IgD-negative memory B cell (primary cell): Measurements from ENCODE around the gene FBXO31. TPM values are rescaled to one million over a fixed set of nuclear protein-coding genes. Genes with fewer than 3 reads are reported as not detected.

Source experiments
- H3K27ac Mint-ChIP-seq, 3 donors: one replicate each; pipeline ENCODE4 v1.8.0; 2020 to 2022; ENCODE audit warnings: mild to moderate bottlenecking in 3 of 3, mixed read lengths in 3 of 3, moderate library complexity in 1 of 3
- H3K27me3 Mint-ChIP-seq: one replicate; pipeline ENCODE4 v1.8.0; 2021; ENCODE audit warnings: mixed read lengths
- H3K36me3 Mint-ChIP-seq: one replicate; pipeline ENCODE4 v1.8.0; 2020; ENCODE audit warnings: mild to moderate bottlenecking, mixed read lengths
- H3K4me1 Mint-ChIP-seq, 3 donors: one replicate each; pipeline ENCODE4 v1.8.0; 2020 to 2022; ENCODE audit warnings: mixed read lengths in 3 of 3, mild to moderate bottlenecking in 1 of 3
- H3K4me3 Mint-ChIP-seq, 4 donors: one replicate each; pipeline ENCODE4 v1.8.0; 2020 to 2022; ENCODE audit warnings: mild to moderate bottlenecking in 4 of 4, mixed read lengths in 4 of 4, moderate library complexity in 3 of 4
- H3K9me3 Mint-ChIP-seq, 3 donors: one replicate each; pipeline ENCODE4 v1.8.0; 2020 to 2021; ENCODE audit warnings: mixed read lengths in 3 of 3, mild to moderate bottlenecking in 1 of 3
- polyA plus RNA-seq: library from polyadenylated mRNA; unstranded; fragments of 300-500 nt; fragmentation: Illumina TruSeq; gene quantifications from one replicate; pipeline ENCODE4 v1.2.3, GENCODE V29; 2021

FBXO31 gene
- polyA plus RNA-seq, 1 donor from 2014 or later = 22.1 TPM

DNA sequence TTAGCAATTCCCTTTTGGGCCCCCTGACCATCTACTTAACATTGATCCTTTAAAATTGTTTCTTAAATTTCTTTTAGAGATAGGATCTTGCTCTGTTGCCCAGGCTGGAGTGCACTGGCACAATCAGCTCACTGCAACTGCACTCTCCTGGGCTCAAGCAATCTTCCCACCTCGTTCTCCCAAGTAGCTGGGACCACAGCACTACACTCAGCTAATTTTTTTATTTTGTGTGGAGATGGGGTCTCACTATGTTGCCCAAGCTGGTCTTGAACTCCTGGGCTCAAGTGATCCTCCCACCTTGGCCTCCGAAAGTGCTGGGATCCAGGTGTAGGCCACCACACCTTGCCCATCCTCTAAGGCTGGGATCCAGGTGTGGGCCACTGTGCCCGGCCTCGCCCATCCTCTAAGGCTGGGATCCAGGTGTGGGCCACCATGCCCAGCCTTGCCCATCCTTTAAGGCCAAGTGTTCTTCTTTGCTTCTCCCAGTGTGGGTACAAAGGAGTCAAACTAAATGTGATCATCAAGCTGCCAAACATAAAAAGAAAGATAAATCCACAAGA is 79.5 kb downstream of the FBXO31 start:
- Mint-ChIP-seq H3K27ac (no peak overlapping the region), H3K4me3 (no peak overlapping the region), H3K36me3 (peaks cover 8% of the 10 kb centered on the region), H3K9me3 (peaks cover 0 to 5% (median 0%) of the 10 kb centered on the region in 3 donors), H3K27me3 (no peaks in the 10 kb centered on the region), H3K4me1 (no peaks in the 10 kb centered on the region)

DNA sequence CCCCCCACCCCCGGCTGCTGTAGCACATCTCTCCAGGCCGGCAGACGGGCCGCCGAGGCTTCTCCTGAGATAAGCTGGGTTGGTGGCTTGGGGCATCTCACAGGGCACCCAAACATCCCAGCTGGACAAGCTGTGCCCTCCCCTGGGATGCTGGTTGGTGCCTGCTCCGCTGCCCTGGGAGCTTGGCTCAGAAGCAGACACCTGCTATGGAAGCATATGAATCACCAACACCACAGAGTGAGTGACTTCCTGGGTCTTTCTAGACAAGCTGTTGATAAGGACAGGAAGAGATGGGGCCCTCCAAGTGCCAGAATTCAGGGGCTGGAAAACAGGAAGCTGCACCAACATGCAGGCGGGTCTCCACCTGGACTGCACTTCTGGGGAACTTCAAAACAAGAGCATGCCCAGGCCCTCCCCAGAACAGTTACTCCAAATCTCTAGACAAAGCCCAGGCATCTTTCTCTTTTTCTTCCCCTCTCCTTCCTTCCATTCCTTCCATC is 80.1 kb downstream of the FBXO31 start:
- Mint-ChIP-seq H3K4me3 (no peak overlapping the region), H3K27me3 (no peaks in the 10 kb centered on the region), H3K4me1 (no peaks in the 10 kb centered on the region)

DNA sequence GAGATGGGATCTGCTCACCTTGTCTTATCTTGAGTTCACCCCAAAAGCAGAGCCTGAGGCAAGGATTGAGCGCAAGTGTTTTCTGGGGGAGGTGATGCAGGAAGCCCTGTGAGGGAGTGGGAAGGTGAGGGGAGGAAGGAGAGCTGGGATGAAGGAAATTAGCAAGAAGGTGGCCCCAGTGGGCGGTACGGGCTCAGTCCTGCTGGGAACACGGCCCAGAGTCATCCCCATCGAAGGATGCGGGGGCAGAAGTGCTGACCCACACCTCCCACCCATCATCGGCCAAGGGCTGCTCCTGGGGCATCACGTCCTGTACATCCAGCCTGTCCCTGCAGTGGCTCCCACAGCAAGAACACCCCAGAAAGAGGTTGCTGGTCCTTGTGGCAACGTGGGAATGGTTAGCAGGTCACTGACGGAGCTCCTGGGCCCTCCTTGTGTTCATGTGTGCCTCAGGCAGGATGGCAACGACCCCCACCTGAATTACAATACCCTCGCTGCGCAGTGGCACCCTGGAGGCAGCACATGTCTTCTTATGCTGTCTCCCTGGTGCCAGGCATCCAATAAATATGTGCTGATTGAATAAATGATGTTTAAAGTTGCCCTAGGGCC is 84.6 kb downstream of the FBXO31 start:
- Mint-ChIP-seq H3K4me1 (peaks cover 0 to 3% (median 3%) of the 10 kb centered on the region in 3 donors), H3K36me3 (peaks cover 8% of the 10 kb centered on the region), H3K4me3 (no peak overlapping the region), H3K27me3 (no peaks in the 10 kb centered on the region), H3K27ac (no peak overlapping the region), H3K9me3 (no peaks in the 10 kb centered on the region)

More for the DNA sequence above, 80.1 kb downstream of the FBXO31 start:
- H3K9me3 Mint-ChIP-seq = peaks cover 0 to under 1% (median 0%) of the 10 kb centered on the region in 3 donors
- H3K27ac Mint-ChIP-seq = no peak overlapping the region
- H3K36me3 Mint-ChIP-seq = peaks cover 8% of the 10 kb centered on the region

DNA sequence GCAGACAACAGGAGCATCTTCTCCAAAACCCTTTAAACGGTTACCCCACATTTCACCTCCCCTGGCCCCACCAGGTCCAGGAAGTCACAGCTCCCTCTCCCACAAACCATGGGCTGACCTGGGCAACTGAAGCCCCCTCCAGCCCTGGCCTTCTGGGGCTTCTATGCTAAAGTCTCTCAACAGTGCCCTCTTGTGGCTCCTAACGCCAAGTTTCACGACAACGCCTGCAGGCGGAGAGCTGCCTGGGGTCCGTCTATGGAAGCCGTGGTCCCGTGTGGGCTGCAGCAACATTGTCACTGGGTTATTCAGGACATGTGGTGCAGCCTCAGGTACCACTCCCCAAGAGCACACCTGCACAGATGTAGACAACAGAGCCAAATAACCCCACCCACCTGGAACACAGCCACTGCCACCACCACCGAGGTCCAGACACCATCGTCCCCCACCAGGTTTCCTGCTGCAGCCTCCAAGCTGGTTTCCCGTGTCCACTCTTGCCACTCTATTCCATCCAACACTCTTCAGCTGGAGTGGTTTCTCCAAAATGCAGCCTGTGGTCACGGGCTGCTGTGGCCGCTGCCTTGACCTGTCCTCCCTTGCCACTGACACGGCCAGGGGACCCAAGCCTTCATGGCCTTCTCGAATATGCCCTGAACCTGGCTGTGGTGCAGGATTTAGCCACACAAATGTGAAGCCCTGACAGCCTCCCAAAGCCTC is 85.5 kb downstream of the FBXO31 start:
- Mint-ChIP-seq H3K27ac (no peak overlapping the region), H3K9me3 (no peaks in the 10 kb centered on the region), H3K4me3 (no peak overlapping the region), H3K36me3 (peaks cover 6% of the 10 kb centered on the region), H3K4me1 (peaks cover 0 to 3% (median 3%) of the 10 kb centered on the region in 3 donors), H3K27me3 (no peaks in the 10 kb centered on the region)

DNA sequence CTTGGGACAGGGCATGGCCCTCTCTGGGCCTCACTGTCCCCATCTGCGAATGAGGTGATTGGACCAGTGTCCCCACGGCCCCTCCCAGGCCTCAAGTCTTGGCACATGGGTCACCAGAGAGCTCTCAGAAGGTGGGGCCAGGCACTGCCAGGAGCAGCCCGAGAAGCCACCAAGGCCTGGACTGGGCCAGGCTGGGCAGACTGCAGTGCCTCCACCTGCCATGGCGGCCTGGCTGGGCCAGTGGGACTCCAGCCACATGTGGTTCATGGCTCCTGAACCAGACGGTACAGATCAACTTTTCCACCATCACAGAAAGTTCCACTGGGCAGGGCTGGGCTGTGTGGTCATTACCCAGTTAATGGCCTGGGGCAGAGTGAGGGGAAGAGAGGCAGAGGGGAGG is 86.2 kb downstream of the FBXO31 start:
- H3K36me3 Mint-ChIP-seq = peaks cover 5% of the 10 kb centered on the region

DNA sequence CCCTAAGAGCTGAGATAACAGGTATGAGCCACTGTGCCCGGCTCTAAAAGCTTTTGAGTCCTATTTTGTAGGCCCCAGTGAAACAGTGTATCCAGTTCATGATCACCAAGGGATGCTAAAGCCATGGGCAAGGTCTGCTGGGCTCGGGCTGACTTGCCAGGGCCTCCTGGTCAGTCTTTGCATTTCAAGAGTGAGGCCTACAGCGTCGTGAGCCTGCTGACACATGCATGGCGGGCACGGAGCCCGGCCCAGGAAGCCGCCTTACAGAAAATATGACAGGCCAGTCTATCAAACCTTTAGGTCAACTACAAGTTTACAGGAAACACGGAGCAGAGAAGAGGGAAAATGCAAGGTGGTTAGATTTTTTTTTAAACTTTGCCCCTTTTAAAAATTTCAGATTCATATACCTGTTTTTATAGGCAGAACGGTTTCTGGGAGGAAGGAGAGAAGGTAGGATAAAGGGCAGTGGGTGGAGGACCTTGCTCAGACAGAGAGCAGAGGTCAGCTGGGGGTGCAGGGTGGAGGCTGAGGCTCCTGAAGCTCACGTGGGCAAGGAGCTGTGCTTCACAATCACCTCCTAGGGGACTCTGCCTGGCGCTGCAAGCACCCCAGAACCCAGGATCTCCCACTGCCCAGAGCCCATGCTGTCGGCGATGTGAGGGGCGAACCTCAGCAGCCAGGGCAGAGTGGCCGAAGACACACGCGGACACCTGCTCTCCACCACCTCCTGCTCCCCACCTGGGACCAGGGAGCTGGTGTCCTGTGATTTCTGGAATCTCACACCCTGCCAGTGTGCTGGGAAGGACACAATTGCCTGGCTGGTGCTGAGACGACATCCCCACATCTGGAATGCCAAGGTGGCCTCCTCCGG is 87.7 kb downstream of the FBXO31 start:
- Mint-ChIP-seq H3K27ac (peak overlapping the region in 1 of 3 donors; percentile 43), H3K36me3 (peaks cover 6% of the 10 kb centered on the region), H3K4me1 (peaks cover 0 to 3% (median 3%) of the 10 kb centered on the region in 3 donors), H3K27me3 (no peaks in the 10 kb centered on the region), H3K9me3 (peaks cover 0 to 3% (median 2%) of the 10 kb centered on the region in 3 donors), H3K4me3 (no peak overlapping the region)

More for the DNA sequence above, 86.2 kb downstream of the FBXO31 start:
- Mint-ChIP-seq H3K4me3 (no peak overlapping the region), H3K4me1 (peaks cover 0 to 3% (median 3%) of the 10 kb centered on the region in 3 donors), H3K9me3 (no peaks in the 10 kb centered on the region), H3K27ac (no peak overlapping the region), H3K27me3 (no peaks in the 10 kb centered on the region)

DNA sequence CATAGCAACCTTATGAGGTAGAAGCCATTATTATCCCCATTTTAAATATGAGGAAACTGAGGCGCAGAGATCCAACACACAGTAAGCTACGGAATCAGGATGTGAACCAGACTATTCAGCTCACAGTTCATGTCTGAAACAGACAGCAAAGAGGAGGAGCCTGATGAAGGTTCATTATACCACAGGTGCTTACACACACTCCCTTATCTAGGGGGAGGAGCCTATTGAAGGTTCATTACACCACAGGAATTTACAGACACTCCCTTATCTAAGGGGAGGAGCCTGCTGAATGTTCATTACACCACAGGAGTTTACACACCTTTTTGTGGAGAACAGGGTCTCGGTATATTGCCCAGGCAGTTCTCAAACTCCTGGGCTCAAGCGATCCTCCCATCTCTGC is 88.3 kb downstream of the FBXO31 start:
- H3K9me3 Mint-ChIP-seq = peaks cover 0 to 3% (median 2%) of the 10 kb centered on the region in 3 donors
- no peak overlapping the region for H3K27ac Mint-ChIP-seq

DNA sequence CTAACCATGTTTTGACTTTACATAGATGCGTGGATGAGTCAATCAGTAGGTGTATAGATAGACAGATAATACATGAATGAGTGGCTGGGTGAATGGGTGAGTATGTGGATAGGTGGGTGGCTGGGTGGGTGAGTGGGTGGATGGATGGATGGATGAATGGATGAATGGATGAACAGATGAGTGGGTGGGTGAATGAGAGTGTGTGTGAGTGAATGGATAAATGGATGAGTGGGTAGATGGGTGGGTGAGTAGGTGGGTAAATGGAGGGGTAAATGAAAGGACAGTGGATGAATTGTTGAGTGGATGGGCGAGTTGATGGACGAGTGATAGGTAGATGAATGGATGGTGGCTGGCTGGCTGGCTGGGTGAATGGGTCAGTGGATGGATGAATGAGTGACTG is 89.6 kb downstream of the FBXO31 start:
- no peak overlapping the region for H3K4me3 Mint-ChIP-seq
- H3K36me3 Mint-ChIP-seq = peaks cover 5% of the 10 kb centered on the region
- H3K27ac Mint-ChIP-seq = no peak overlapping the region
- H3K27me3 Mint-ChIP-seq = no peaks in the 10 kb centered on the region
- H3K9me3 Mint-ChIP-seq = peaks cover 0 to 3% (median 2%) of the 10 kb centered on the region in 3 donors
- peaks cover 0 to 3% (median 3%) of the 10 kb centered on the region in 3 donors for H3K4me1 Mint-ChIP-seq

More for the DNA sequence above, 88.3 kb downstream of the FBXO31 start:
- Mint-ChIP-seq H3K4me3 (no peak overlapping the region), H3K27me3 (no peaks in the 10 kb centered on the region), H3K36me3 (peaks cover 5% of the 10 kb centered on the region), H3K4me1 (peaks cover 0 to 3% (median 3%) of the 10 kb centered on the region in 3 donors)

DNA sequence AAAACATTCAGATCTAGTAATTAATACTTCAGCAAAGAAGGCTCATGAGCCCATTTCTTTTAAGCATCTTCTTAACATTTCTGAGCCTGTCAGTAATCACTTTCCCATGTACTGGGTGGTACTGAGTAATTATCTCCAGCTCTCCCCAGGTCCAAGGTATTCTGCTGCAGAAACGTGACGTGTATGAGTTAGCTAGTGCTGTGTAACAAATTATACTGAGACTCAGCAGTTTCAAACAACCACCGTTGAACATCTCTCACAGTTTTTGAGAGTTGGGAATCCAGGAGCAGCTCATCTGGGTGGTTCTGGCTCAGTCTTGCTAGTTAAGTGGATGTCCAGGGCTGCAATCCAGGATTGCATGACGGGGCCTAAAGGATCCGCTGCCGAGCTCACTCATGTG is 91.6 kb downstream of the FBXO31 start:
- Mint-ChIP-seq H3K27ac (no peak overlapping the region), H3K27me3 (no peaks in the 10 kb centered on the region), H3K4me1 (no peaks in the 10 kb centered on the region), H3K9me3 (peaks cover 3 to 5% (median 4%) of the 10 kb centered on the region in 3 donors), H3K36me3 (peaks cover 5% of the 10 kb centered on the region), H3K4me3 (no peak overlapping the region)

DNA sequence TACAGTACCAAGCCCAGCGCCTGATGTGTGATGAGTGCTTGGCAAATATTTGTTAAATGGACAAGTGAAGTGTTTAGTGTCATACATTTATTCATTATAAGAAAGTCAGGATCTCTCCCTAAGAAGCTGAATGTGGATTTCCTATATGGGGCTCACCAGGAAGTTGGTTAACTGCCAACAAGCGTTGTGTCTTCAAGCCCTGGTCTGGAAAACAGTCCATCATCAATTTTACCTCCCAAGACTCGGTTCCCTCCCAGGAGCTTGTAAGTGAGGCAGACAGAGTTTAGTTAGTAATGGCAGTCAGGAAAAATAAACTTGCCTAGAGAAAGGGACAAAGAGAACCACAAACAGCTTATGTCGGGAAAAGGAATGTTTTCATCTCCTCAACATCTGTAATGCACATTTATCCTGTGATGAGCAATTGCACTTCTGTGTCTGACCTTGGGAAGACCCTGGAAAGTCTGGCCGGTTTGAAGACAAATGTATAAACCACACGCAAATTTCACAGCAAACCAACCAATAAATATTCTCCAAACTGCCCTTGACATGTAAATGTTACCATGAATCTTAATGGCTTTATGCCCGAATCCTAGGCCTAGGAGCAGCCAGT is 94.7 kb downstream of the FBXO31 start:
- Mint-ChIP-seq H3K27me3 (no peaks in the 10 kb centered on the region), H3K4me1 (no peaks in the 10 kb centered on the region), H3K36me3 (peaks cover 5% of the 10 kb centered on the region), H3K27ac (no peak overlapping the region), H3K4me3 (no peak overlapping the region), H3K9me3 (peaks cover 3 to 10% (median 4%) of the 10 kb centered on the region in 3 donors)

DNA sequence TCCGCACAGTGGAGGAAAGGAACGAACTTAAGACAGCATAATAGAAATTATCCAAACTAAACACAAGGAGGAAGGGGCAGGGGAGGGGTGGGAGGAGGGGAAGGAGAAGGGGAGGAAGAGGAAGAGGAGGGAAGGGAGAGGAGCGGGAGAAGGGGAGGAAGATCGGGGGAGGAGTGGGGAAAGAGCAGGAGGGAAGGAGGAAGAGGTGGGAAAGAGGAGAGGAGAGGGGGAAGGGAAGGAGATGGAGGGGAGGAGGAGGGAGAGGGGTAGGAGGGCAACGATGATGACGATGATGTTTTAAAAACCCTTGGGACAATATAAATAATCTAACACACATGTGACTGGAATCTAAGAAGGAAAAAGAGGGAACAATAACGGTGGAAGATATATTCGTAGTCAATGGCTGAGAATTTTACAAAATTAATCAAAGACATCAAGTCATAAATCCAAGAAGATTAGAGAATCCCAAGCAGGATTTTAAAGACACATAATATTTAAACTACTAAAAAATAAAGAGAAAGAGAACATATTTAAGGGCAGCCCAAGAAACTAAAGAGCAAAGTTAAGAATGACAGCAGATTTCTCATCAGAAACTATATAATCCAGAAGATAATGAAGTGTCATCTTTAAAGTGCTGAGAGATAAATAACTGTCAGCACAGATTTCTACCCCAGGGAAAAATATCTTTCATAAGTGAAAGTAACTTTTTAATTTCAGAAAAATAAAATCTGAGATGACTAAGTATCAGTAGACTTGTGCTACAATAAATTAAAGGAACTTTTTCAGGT is 96.5 kb downstream of the FBXO31 start:
- no peaks in the 10 kb centered on the region for H3K4me1 Mint-ChIP-seq
- no peak overlapping the region for H3K4me3 Mint-ChIP-seq
- H3K27ac Mint-ChIP-seq = no peak overlapping the region
- H3K36me3 Mint-ChIP-seq = peaks cover 5% of the 10 kb centered on the region
- no peaks in the 10 kb centered on the region for H3K27me3 Mint-ChIP-seq
- H3K9me3 Mint-ChIP-seq = peaks cover 2 to 10% (median 3%) of the 10 kb centered on the region in 3 donors

DNA sequence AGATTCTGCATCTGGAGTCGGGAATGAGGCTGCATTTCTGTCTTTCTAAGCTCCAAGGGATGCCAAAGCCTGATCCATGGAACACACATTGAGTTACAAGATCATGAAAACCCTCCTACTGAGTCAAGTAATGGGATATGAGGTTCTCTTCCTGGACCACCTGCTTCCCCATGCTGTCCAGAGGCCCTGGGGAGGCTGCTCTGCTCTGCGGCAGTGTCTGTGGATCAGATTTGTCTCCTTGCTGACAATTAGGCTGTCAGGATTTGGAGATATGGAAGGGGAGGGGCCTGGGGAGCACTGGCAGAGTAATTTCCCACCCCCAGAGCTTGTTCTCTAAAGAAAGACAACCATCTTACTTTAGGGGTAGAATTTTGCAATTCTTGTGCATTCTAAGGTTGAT is 99.4 kb downstream of the FBXO31 start:
- Mint-ChIP-seq H3K4me3 (no peak overlapping the region), H3K36me3 (peaks cover 1% of the 10 kb centered on the region), H3K27ac (no peak overlapping the region), H3K27me3 (no peaks in the 10 kb centered on the region), H3K4me1 (no peaks in the 10 kb centered on the region), H3K9me3 (peaks cover 0 to 10% (median 2%) of the 10 kb centered on the region in 3 donors)

DNA sequence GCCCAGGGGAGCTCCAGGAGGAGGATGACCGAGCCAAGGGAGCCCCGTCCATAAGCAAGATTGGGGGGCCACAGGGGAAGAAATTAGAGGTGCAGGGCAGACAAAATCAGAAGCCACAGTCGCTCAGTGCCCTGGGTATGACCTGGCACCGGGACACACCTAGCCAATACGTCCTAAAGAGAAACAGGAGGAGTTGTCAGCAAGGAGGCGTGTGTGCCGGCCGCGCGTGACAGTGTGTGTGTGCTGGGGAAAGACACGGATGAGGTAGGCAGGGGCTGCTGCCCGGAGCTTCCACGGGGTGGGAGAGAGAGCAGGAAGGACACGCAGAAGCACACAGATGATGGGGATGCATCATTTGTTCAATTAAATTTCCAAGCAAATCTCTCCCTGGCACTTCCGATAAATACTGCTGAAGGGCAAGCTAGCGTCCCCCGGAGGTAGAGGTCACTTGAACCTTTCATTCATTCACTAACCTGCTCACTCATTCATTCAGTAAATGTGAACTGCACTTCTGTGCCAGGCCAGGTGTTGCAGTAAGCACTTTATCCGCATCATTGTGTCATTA is 104.4 kb downstream of the FBXO31 start:
- H3K4me3 Mint-ChIP-seq = no peak overlapping the region
- peaks cover 3% of the 10 kb centered on the region for H3K36me3 Mint-ChIP-seq
- peaks cover 2% of the 10 kb centered on the region for H3K27me3 Mint-ChIP-seq
- H3K9me3 Mint-ChIP-seq = no peaks in the 10 kb centered on the region
- peaks cover 0 to 7% (median 2%) of the 10 kb centered on the region in 3 donors for H3K4me1 Mint-ChIP-seq
- H3K27ac Mint-ChIP-seq = no peak overlapping the region
